Effector memory CD8-positive, alpha-beta T cell (primary cell): ENCODE results near the gene CILP2.
A peak's percentile ranks its signal among the peaks of the same experiment; 100 is the strongest.

Experiments used
- ATAC-seq: fragments of 150-1000 bp; cut with Tn5 transposase; replicated peaks from 2 replicates; pipeline ENCODE4 v1.10.0; 2021; ENCODE audit warnings: mild to moderate bottlenecking, moderate library complexity
- DNase-seq, 3 experiments: peaks; one replicate each; pipeline ENCODE4 v3.0.0; 2021
- H3K27ac Mint-ChIP-seq, 2 donors: one replicate each; pipeline ENCODE4 v1.8.0; 2022; ENCODE audit warnings: mild to moderate bottlenecking in 2 of 2, mixed read lengths in 2 of 2, moderate library complexity in 2 of 2
- H3K27me3 Mint-ChIP-seq, 2 donors: one replicate each; pipeline ENCODE4 v1.8.0; 2022; ENCODE audit warnings: mixed read lengths in 2 of 2
- H3K36me3 Mint-ChIP-seq: one replicate; pipeline ENCODE4 v1.8.0; 2022; ENCODE audit warnings: mild to moderate bottlenecking, moderate library complexity, mixed read lengths; ENCODE audit not compliant: insufficient read depth
- H3K4me1 Mint-ChIP-seq, 2 donors: one replicate each; pipeline ENCODE4 v1.8.0; 2022; ENCODE audit warnings: low read depth in 2 of 2, mixed read lengths in 2 of 2
- H3K4me3 Mint-ChIP-seq, 2 donors: one replicate each; pipeline ENCODE4 v1.8.0; 2022; ENCODE audit warnings: mild to moderate bottlenecking in 2 of 2, mixed read lengths in 2 of 2, moderate library complexity in 2 of 2
- H3K9me3 Mint-ChIP-seq, 2 donors: one replicate each; pipeline ENCODE4 v1.8.0; 2022; ENCODE audit warnings: mixed read lengths in 2 of 2

The CILP2 gene

DNA sequence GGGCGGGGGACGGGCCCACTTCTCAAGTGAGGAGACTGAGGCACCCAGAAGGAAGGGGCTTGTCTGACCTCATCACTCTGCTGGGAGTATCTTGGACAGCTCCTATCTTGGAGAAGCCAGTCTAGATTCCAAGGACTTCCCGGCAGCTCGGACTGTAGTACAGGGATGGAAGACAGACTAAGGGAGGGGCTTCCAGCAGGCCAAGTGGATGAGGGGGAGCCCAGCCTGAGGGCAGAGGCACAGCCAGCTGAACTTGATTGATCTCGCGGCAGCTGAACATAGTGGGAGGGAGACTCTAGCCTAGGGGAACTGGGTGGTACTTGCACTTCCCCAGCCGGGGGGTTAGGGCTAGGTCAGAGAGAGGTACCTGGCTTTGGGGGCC is 711 bp downstream of the CILP2 start:
- DNase-seq, result no peak
- peaks cover 10% of the 10 kb centered on the region for H3K36me3 Mint-ChIP-seq
- ATAC-seq, result no peak
- H3K9me3 Mint-ChIP-seq, result no peaks in the 10 kb centered on the region
- peak overlapping the region; percentile 67 to 83 for H3K27ac Mint-ChIP-seq
- peaks cover 24% of the 10 kb centered on the region in 2 donors for H3K4me1 Mint-ChIP-seq
- H3K4me3 Mint-ChIP-seq, result peak overlapping the region; percentile 69 to 83
- peaks cover 7 to 9% of the 10 kb centered on the region in 2 donors for H3K27me3 Mint-ChIP-seq

DNA sequence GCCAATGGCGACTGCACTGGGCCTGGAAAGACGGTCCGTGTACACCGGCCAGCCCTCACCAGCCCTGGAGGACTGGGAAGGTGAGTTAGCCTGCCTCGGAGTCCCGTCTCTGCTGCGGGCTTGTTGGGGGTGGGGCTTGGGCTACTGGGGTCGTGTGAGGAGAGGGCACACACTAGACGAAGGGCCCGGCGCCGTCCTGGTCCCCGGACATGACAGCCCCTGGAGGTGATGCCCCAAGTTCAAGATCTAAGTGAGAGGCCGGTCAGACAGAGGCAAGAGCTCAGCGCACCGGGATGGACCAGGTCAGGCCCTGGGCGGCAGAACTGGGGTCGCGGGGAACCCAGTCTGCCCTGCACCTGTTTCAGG is 1.6 kb downstream of the CILP2 start:
- Mint-ChIP-seq H3K27me3 (peaks cover 7 to 9% of the 10 kb centered on the region in 2 donors), H3K36me3 (peaks cover 10% of the 10 kb centered on the region), H3K27ac (no peak overlapping the region), H3K4me3 (peak overlapping the region; percentile 69 to 83), H3K4me1 (peaks cover 24% of the 10 kb centered on the region in 2 donors), H3K9me3 (no peaks in the 10 kb centered on the region)
- ATAC-seq (no peak), DNase-seq (no peak)

- H3K9me3 Mint-ChIP-seq, result no peaks in the 10 kb centered on the region
- DNase-seq, result peak in 2 of 3 experiments; percentile 34 to 36
- peaks cover 10% of the 10 kb centered on the region for H3K36me3 Mint-ChIP-seq
- H3K4me3 Mint-ChIP-seq, result peak overlapping the region; percentile 77 to 83
- ATAC-seq, result peak; percentile 35
- peak overlapping the region in 1 of 2 donors; percentile 59 for H3K27ac Mint-ChIP-seq
- H3K4me1 Mint-ChIP-seq, result peaks cover 24% of the 10 kb centered on the region in 2 donors
- H3K27me3 Mint-ChIP-seq, result peaks cover 7 to 9% of the 10 kb centered on the region in 2 donors
Measured at GRCh38 chr19:19540064-19540714, 2.1 kb downstream of the CILP2 start.

GRCh38 chr19:19540715-19541515 is 2.9 kb downstream of the CILP2 start:
- ATAC-seq, result peak; percentile 71
- H3K9me3 Mint-ChIP-seq, result no peaks in the 10 kb centered on the region
- H3K4me3 Mint-ChIP-seq, result peak overlapping the region; percentile 77 to 83
- DNase-seq, result peak; percentile 48 to 65 (median 58)
- peaks cover 24% of the 10 kb centered on the region in 2 donors for H3K4me1 Mint-ChIP-seq
- H3K27me3 Mint-ChIP-seq, result peaks cover 7 to 9% of the 10 kb centered on the region in 2 donors
- peaks cover 10% of the 10 kb centered on the region for H3K36me3 Mint-ChIP-seq
- H3K27ac Mint-ChIP-seq, result peak overlapping the region; percentile 19 to 59

- Mint-ChIP-seq H3K9me3 (no peaks in the 10 kb centered on the region), H3K36me3 (peaks cover 10% of the 10 kb centered on the region), H3K4me1 (peaks cover 24% of the 10 kb centered on the region in 2 donors), H3K27me3 (peaks cover 7 to 9% of the 10 kb centered on the region in 2 donors), H3K4me3 (peak overlapping the region; percentile 77 to 83), H3K27ac (peak overlapping the region; percentile 19 to 59)
- no peak for DNase-seq
- no peak for ATAC-seq
Measured at GRCh38 chr19:19541616-19542015, 3.6 kb downstream of the CILP2 start.

- Mint-ChIP-seq H3K4me3 (peak overlapping the region in 1 of 2 donors; percentile 29), H3K4me1 (peaks cover 20 to 23% of the 10 kb centered on the region in 2 donors), H3K27ac (no peak overlapping the region), H3K36me3 (peaks cover 9% of the 10 kb centered on the region), H3K9me3 (no peaks in the 10 kb centered on the region), H3K27me3 (peaks cover 7 to 9% of the 10 kb centered on the region in 2 donors)
- ATAC-seq, result no peak
- DNase-seq, result no peak
Measured at GRCh38 chr19:19542507-19542906, 4.4 kb downstream of the CILP2 start.

DNA sequence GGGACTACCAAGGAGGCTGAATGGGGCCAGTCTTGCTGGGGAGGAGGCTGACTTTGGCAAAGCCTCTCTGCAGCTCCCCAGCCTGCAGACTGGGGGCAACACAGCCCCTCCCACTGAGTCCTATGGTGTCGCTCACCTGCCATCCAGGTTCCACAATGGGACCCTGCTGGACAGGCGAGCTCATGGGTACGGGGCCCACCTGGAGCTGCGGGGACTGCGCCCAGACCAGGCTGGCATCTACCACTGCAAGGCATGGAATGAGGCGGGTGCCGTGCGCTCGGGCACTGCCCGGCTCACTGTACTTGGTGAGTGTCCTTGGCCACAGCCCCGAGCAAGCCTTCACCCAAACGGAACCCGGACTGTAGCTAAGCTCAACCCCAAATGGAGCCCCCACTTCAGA is 5.0 kb downstream of the CILP2 start:
- Mint-ChIP-seq H3K27me3 (peaks cover 7 to 9% of the 10 kb centered on the region in 2 donors), H3K4me3 (no peak overlapping the region), H3K4me1 (peaks cover 15 to 20% of the 10 kb centered on the region in 2 donors), H3K27ac (no peak overlapping the region), H3K36me3 (peaks cover 7% of the 10 kb centered on the region), H3K9me3 (no peaks in the 10 kb centered on the region)
- ATAC-seq (no peak), DNase-seq (no peak)

- Mint-ChIP-seq H3K27me3 (peaks cover 5 to 7% of the 10 kb centered on the region in 2 donors), H3K4me3 (no peak overlapping the region), H3K36me3 (peaks cover 7% of the 10 kb centered on the region), H3K9me3 (no peaks in the 10 kb centered on the region), H3K27ac (no peak overlapping the region), H3K4me1 (peaks cover 13 to 18% of the 10 kb centered on the region in 2 donors)
- ATAC-seq (no peak), DNase-seq (no peak)
Measured at GRCh38 chr19:19543640-19544039, 5.6 kb downstream of the CILP2 start.

GRCh38 chr19:19544257-19544953 is 6.3 kb downstream of the CILP2 start:
- H3K27me3 Mint-ChIP-seq, result peaks cover 0 to 9% of the 10 kb centered on the region in 2 donors
- H3K9me3 Mint-ChIP-seq, result no peaks in the 10 kb centered on the region
- no peak for ATAC-seq
- no peak for DNase-seq
- no peak overlapping the region for H3K27ac Mint-ChIP-seq
- H3K4me1 Mint-ChIP-seq, result peaks cover 8 to 12% of the 10 kb centered on the region in 2 donors
- H3K4me3 Mint-ChIP-seq, result no peak overlapping the region
- H3K36me3 Mint-ChIP-seq, result peaks cover under 1% of the 10 kb centered on the region

GRCh38 chr19:19544954-19545591 is 7.0 kb downstream of the CILP2 start:
- H3K27ac Mint-ChIP-seq, result no peak overlapping the region
- ATAC-seq, result no peak
- peaks cover 0 to 10% of the 10 kb centered on the region in 2 donors for H3K27me3 Mint-ChIP-seq
- H3K4me3 Mint-ChIP-seq, result no peak overlapping the region
- no peaks in the 10 kb centered on the region for H3K36me3 Mint-ChIP-seq
- H3K4me1 Mint-ChIP-seq, result peaks cover 6 to 12% of the 10 kb centered on the region in 2 donors
- H3K9me3 Mint-ChIP-seq, result no peaks in the 10 kb centered on the region
- no peak for DNase-seq

GRCh38 chr19:19545707-19546106 is 7.6 kb downstream of the CILP2 start:
- H3K27me3 Mint-ChIP-seq, result peaks cover 0 to 10% of the 10 kb centered on the region in 2 donors

GRCh38 chr19:19546751-19547162 is 8.7 kb downstream of the CILP2 start:
- Mint-ChIP-seq H3K27ac (no peak overlapping the region), H3K36me3 (no peaks in the 10 kb centered on the region), H3K4me3 (no peak overlapping the region), H3K27me3 (peaks cover 0 to 10% of the 10 kb centered on the region in 2 donors), H3K4me1 (peaks cover 0 to 4% of the 10 kb centered on the region in 2 donors), H3K9me3 (no peaks in the 10 kb centered on the region)
- DNase-seq, result no peak
- ATAC-seq, result no peak

More at GRCh38 chr19:19545707-19546106, 7.6 kb downstream of the CILP2 start:
- DNase-seq (no peak), ATAC-seq (no peak)
- Mint-ChIP-seq H3K4me3 (no peak overlapping the region), H3K27ac (no peak overlapping the region), H3K9me3 (no peaks in the 10 kb centered on the region), H3K4me1 (peaks cover 3 to 9% of the 10 kb centered on the region in 2 donors), H3K36me3 (no peaks in the 10 kb centered on the region)
